ENCODE measurements around the gene PGAM4.
"Not testable (repeated sequence)": the region's sequence is repeated elsewhere in the genome, so short reads cannot be mapped to it uniquely, and the experiment has no call there.

Gene PGAM4

GRCh38 chrX:77925764-77926163 is 43.7 kb downstream of the PGAM4 start:
- DNase-seq (ENCODE audit: low read depth, low spot score): no peak

GRCh38 chrX:77924320-77924859 is 45.0 kb downstream of the PGAM4 start:
- DNase-seq (ENCODE audit: low read depth, low spot score): no peak

- no peak for DNase-seq (ENCODE audit: low read depth, low spot score)
Observed at GRCh38 chrX:77922787-77923186, 46.7 kb downstream of the PGAM4 start.

- not testable (repeated sequence) for DNase-seq (ENCODE audit: low read depth, low spot score)
Observed at GRCh38 chrX:77919370-77919769, 50.1 kb downstream of the PGAM4 start.

GRCh38 chrX:77918568-77918967 is 50.9 kb downstream of the PGAM4 start:
- no peak for DNase-seq (ENCODE audit: low read depth, low spot score)
